Lower leg skin (tissue), 4 donors: ENCODE measurements around the gene CMIP. TPM values are rescaled to one million over a fixed set of nuclear protein-coding genes. Genes with fewer than 3 reads are reported as not detected.

Source experiments
- DNase-seq, 2 donors: peaks; one replicate each; pipeline ENCODE4 v3.0.0-alpha.2; 2019; ENCODE audit warnings: low spot score in 2 of 2
- H3K4me3 ChIP-seq: fragments of 200-600 bp; sonication (generic); 2 replicates; pipeline ENCODE4 v1.5.1; 2017; ENCODE audit warnings: mild to moderate bottlenecking, low read depth; ENCODE audit not compliant: poor library complexity, severe bottlenecking
- CTCF ChIP-seq, 3 donors: fragments of 450-650 bp; IDR thresholded peaks; one replicate each; pipeline ENCODE4 v1.5.1; 2016; ENCODE audit warnings: antibody characterized with exemption in 3 of 3, mild to moderate bottlenecking in 3 of 3, moderate library complexity in 2 of 3
- POLR2A ChIP-seq, 2 donors: fragments of 450-650 bp; IDR thresholded peaks; one replicate each; pipeline ENCODE4 v1.6.1; 2016 to 2017; ENCODE audit warnings: antibody characterized with exemption in 2 of 2, mild to moderate bottlenecking in 1 of 2, moderate library complexity in 1 of 2
- WGBS, 2 donors: methylation state at CpG; one replicate each; pipeline ENCODE4 v1.1.5; 2018; 5-methylcytosine and 5-hydroxymethylcytosine counted together
- intact Hi-C: fragments of 100-400 bp; cut with DNase I; formaldehyde crosslinking; loops from one replicate; pipeline ENCODE4 v1.15.0; 2023; ENCODE audit warnings: low total_unique reads
- total RNA-seq, 4 donors: library from RNA; depleted of rRNA; stranded (reverse); fragments of >200 nt; gene quantifications; one replicate each; pipeline ENCODE4 v1.1.0, GENCODE V29; 2016

The CMIP gene
- total RNA-seq, 4 donors from 2014 or later = 53.7 to 115 (median 77.4) TPM

GRCh38 chr16:81708266-81709015 lies 263.8 kb downstream of the CMIP start:
- DNase-seq = no peak
- intact Hi-C loops = loop anchor here (10.0 kb wide), 1 partner anchor 314 kb away; no protein-coding TSS in a partner anchor
- no peak overlapping the region for H3K4me3 ChIP-seq
- 62 to 66% methylated on average over 10 to 11 of the region's 11 CpGs for WGBS, 2 donors
- TF ChIP-seq POLR2A (IDR thresholded peaks at IDR 0.05) (no peak), CTCF (IDR thresholded peaks at IDR 0.05) (no peak)

GRCh38 chr16:81709016-81709900 lies 264.6 kb downstream of the CMIP start:
- no peak for DNase-seq
- WGBS, 2 donors = 80 to 85% methylated on average over 11 to 21 of the region's 21 CpGs
- TF ChIP-seq CTCF (IDR thresholded peaks at IDR 0.05) = no peak
- no peak for TF ChIP-seq POLR2A (IDR thresholded peaks at IDR 0.05)
- intact Hi-C loops = loop anchor here (10.0 kb wide), 1 partner anchor 314 kb away; no protein-coding TSS in a partner anchor
- H3K4me3 ChIP-seq = no peak overlapping the region

GRCh38 chr16:81710044-81710443 lies 265.4 kb downstream of the CMIP start:
- TF ChIP-seq POLR2A (IDR thresholded peaks at IDR 0.05) = no peak
- no peak for TF ChIP-seq CTCF (IDR thresholded peaks at IDR 0.05)
- H3K4me3 ChIP-seq = no peak overlapping the region
- DNase-seq = no peak
- intact Hi-C loops = no loop called here
- 90 to 93% methylated on average over 18 to 20 of the region's 20 CpGs for WGBS, 2 donors

GRCh38 chr16:81710596-81710995 lies 266.0 kb downstream of the CMIP start:
- TF ChIP-seq CTCF (IDR thresholded peaks at IDR 0.05) = no peak
- no peak for TF ChIP-seq POLR2A (IDR thresholded peaks at IDR 0.05)
- DNase-seq = no peak
- intact Hi-C loops = no loop called here
- H3K4me3 ChIP-seq = no peak overlapping the region
- 71 to 76% methylated on average over 12 of the region's 12 CpGs for WGBS, 2 donors

- no peak for TF ChIP-seq POLR2A (IDR thresholded peaks at IDR 0.05)
- no peak for TF ChIP-seq CTCF (IDR thresholded peaks at IDR 0.05)
- intact Hi-C loops = no loop called here
- 50 to 53% methylated on average over 21 of the region's 21 CpGs for WGBS, 2 donors
- no peak overlapping the region for H3K4me3 ChIP-seq
- no peak for DNase-seq
These were observed 267.2 kb downstream of the CMIP start for GRCh38 chr16:81711657-81712319.
